HG03342 (cell line): ENCODE measurements around the gene AEBP2.

Source experiments
- ATAC-seq: cut with Tn5 transposase; IDR thresholded peaks from one replicate; pipeline ENCODE4 v1.9.1; 2021; ENCODE audit warnings: mild to moderate bottlenecking, moderate library complexity; ENCODE audit not compliant: unreplicated experiment

Gene AEBP2

GRCh38 chr12:19496219-19496878 lies 57.1 kb downstream of the AEBP2 start:
- ATAC-seq = no peak

- ATAC-seq = no peak
These were observed 58.8 kb downstream of the AEBP2 start for GRCh38 chr12:19498099-19498498.

GRCh38 chr12:19499030-19499429 lies 59.7 kb downstream of the AEBP2 start:
- no peak for ATAC-seq

GRCh38 chr12:19506497-19506896 lies 67.2 kb downstream of the AEBP2 start:
- ATAC-seq = no peak

- ATAC-seq = no peak
These were observed 68.5 kb downstream of the AEBP2 start for GRCh38 chr12:19507823-19508222.

- no peak for ATAC-seq
These were observed 71.2 kb downstream of the AEBP2 start for GRCh38 chr12:19510461-19510860.

- ATAC-seq = no peak
These were observed 75.9 kb downstream of the AEBP2 start for GRCh38 chr12:19515179-19515578.

- ATAC-seq = no peak
These were observed 78.3 kb downstream of the AEBP2 start for GRCh38 chr12:19517583-19517982.

- ATAC-seq = no peak
These were observed 78.9 kb downstream of the AEBP2 start for GRCh38 chr12:19518209-19518608.

- ATAC-seq = no peak
These were observed 81.5 kb downstream of the AEBP2 start for GRCh38 chr12:19520646-19521415.

GRCh38 chr12:19525274-19525673 lies 86.0 kb downstream of the AEBP2 start:
- no peak for ATAC-seq

GRCh38 chr12:19527866-19528265 lies 88.6 kb downstream of the AEBP2 start:
- no peak for ATAC-seq

GRCh38 chr12:19528750-19529149 lies 89.5 kb downstream of the AEBP2 start:
- no peak for ATAC-seq

- no peak for ATAC-seq
These were observed 90.8 kb downstream of the AEBP2 start for GRCh38 chr12:19529951-19530636.

- no peak for ATAC-seq
These were observed 91.3 kb downstream of the AEBP2 start for GRCh38 chr12:19530637-19531023.

GRCh38 chr12:19533567-19533966 lies 94.3 kb downstream of the AEBP2 start:
- no peak for ATAC-seq

GRCh38 chr12:19539071-19539470 lies 99.8 kb downstream of the AEBP2 start:
- no peak for ATAC-seq

GRCh38 chr12:19539836-19540235 lies 100.5 kb downstream of the AEBP2 start:
- ATAC-seq = no peak

GRCh38 chr12:19542606-19543005 lies 103.3 kb downstream of the AEBP2 start:
- no peak for ATAC-seq

GRCh38 chr12:19544353-19544752 lies 105.1 kb downstream of the AEBP2 start:
- ATAC-seq = no peak

- no peak for ATAC-seq
These were observed 106.0 kb downstream of the AEBP2 start for GRCh38 chr12:19545301-19545700.

- no peak for ATAC-seq
These were observed 106.7 kb downstream of the AEBP2 start for GRCh38 chr12:19546027-19546426.
